Activated CD4-positive, alpha-beta T cell treated with anti-CD3 and anti-CD28 coated beads, Interleukin-10, Interleukin-2, amounts not matched to agents 100 ng/mL and 50 ng/mL, durations not matched to agents 16 hours and 8 hours (primary cell): ENCODE data around the gene ZNF609.
"Not testable (repeated sequence)": the region's sequence is repeated elsewhere in the genome, so short reads cannot be mapped to it uniquely, and the experiment has no call there.

Experiments used
- DNase-seq: peaks from one replicate; pipeline ENCODE4 v3.0.0-alpha.2; 2020

The ZNF609 gene

GRCh38 chr15:64630396-64631107 lies 170.2 kb downstream of the ZNF609 start:
- DNase-seq = no peak

GRCh38 chr15:64632639-64633038 lies 172.3 kb downstream of the ZNF609 start:
- not testable (repeated sequence) for DNase-seq

- no peak for DNase-seq
Observed at GRCh38 chr15:64633332-64633731, 173.0 kb downstream of the ZNF609 start.

GRCh38 chr15:64634027-64634426 lies 173.6 kb downstream of the ZNF609 start:
- peak; percentile 82 for DNase-seq

- DNase-seq = peak; percentile 84
Observed at GRCh38 chr15:64634576-64635498, 174.5 kb downstream of the ZNF609 start.

GRCh38 chr15:64635499-64636495 lies 175.4 kb downstream of the ZNF609 start:
- DNase-seq = no peak

- no peak for DNase-seq
Observed at GRCh38 chr15:64636556-64636955, 176.2 kb downstream of the ZNF609 start.

- no peak for DNase-seq
Observed at GRCh38 chr15:64637412-64637811, 177.0 kb downstream of the ZNF609 start.

- not testable (repeated sequence) for DNase-seq
Observed at GRCh38 chr15:64639744-64640143, 179.4 kb downstream of the ZNF609 start.

GRCh38 chr15:64640146-64640871 lies 179.9 kb downstream of the ZNF609 start:
- DNase-seq = no peak

- no peak for DNase-seq
Observed at GRCh38 chr15:64642875-64643274, 182.5 kb downstream of the ZNF609 start.

GRCh38 chr15:64643685-64644084 lies 183.3 kb downstream of the ZNF609 start:
- DNase-seq = no peak

GRCh38 chr15:64644811-64645210 lies 184.4 kb downstream of the ZNF609 start:
- not testable (repeated sequence) for DNase-seq

- DNase-seq = no peak
Observed at GRCh38 chr15:64645995-64646394, 185.6 kb downstream of the ZNF609 start.

GRCh38 chr15:64647367-64647766 lies 187.0 kb downstream of the ZNF609 start:
- DNase-seq = no peak

GRCh38 chr15:64650552-64650951 lies 190.2 kb downstream of the ZNF609 start:
- no peak for DNase-seq

GRCh38 chr15:64651601-64652191 lies 191.3 kb downstream of the ZNF609 start:
- peak; percentile 17 for DNase-seq

GRCh38 chr15:64653757-64654156 lies 193.4 kb downstream of the ZNF609 start:
- DNase-seq = no peak

- no peak for DNase-seq
Observed at GRCh38 chr15:64656508-64656907, 196.1 kb downstream of the ZNF609 start.

GRCh38 chr15:64665179-64665578 lies 204.8 kb downstream of the ZNF609 start:
- no peak for DNase-seq

- no peak for DNase-seq
Observed at GRCh38 chr15:64667736-64668161, 207.4 kb downstream of the ZNF609 start.

- DNase-seq = no peak
Observed at GRCh38 chr15:64673866-64674265, 213.5 kb downstream of the ZNF609 start.
